T-helper 1 cell treated with Interleukin-12 subunit alpha and Interleukin-12 subunit beta and Interleukin-4 antibody, amounts not matched to agents 30 μg/mL and 1 μg/mL, for 36 hours (primary cell): ENCODE results near the gene KCNAB1.

Experiments
- H3K27ac Mint-ChIP-seq: one replicate; pipeline ENCODE4 v1.8.0; 2021; ENCODE audit warnings: mild to moderate bottlenecking, mixed read lengths
- H3K27me3 Mint-ChIP-seq: one replicate; pipeline ENCODE4 v1.8.0; 2021; ENCODE audit warnings: low read depth, mixed read lengths
- H3K36me3 Mint-ChIP-seq: one replicate; pipeline ENCODE4 v1.8.0; 2021; ENCODE audit warnings: low read depth, mixed read lengths
- H3K4me1 Mint-ChIP-seq: one replicate; pipeline ENCODE4 v1.8.0; 2021; ENCODE audit warnings: low read depth, mixed read lengths
- H3K4me3 Mint-ChIP-seq: one replicate; pipeline ENCODE4 v1.8.0; 2021; ENCODE audit warnings: mild to moderate bottlenecking, moderate library complexity, mixed read lengths
- H3K9me3 Mint-ChIP-seq: one replicate; pipeline ENCODE4 v1.8.0; 2021; ENCODE audit warnings: mixed read lengths

Gene KCNAB1

GRCh38 chr3:156516284-156516683 lies 395.9 kb downstream of the KCNAB1 start:
- H3K36me3 Mint-ChIP-seq, result peaks cover 1% of the 10 kb centered on the region
- no peaks in the 10 kb centered on the region for H3K9me3 Mint-ChIP-seq
- no peak overlapping the region for H3K4me3 Mint-ChIP-seq
- H3K27ac Mint-ChIP-seq, result no peak overlapping the region
- peaks cover 27% of the 10 kb centered on the region for H3K4me1 Mint-ChIP-seq
- H3K27me3 Mint-ChIP-seq, result peaks cover 37% of the 10 kb centered on the region

GRCh38 chr3:156516961-156517360 lies 396.6 kb downstream of the KCNAB1 start:
- H3K27me3 Mint-ChIP-seq, result peaks cover 38% of the 10 kb centered on the region
- H3K4me3 Mint-ChIP-seq, result no peak overlapping the region
- H3K36me3 Mint-ChIP-seq, result peaks cover 1% of the 10 kb centered on the region
- H3K4me1 Mint-ChIP-seq, result peaks cover 20% of the 10 kb centered on the region
- no peaks in the 10 kb centered on the region for H3K9me3 Mint-ChIP-seq
- H3K27ac Mint-ChIP-seq, result no peak overlapping the region

DNA sequence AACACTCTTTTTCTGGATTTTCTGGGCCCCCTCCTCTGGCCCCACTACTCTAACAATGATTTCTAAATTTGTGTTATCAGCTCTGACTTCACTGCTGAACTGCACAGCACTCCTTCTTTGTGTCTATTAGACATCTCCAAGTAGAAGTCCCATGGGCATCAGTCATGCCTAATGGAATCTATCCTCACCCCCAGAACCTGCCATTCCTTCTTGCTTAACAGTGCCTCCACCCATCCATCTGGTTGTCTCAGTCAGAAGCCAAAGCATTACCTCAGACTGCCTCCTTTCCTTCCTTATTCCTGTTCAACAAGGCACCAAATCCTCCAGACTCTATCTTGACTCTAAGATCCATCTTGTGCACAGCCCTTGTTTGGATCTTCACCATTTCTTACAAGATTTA lies 398.3 kb downstream of the KCNAB1 start:
- no peak overlapping the region for H3K27ac Mint-ChIP-seq
- peaks cover 20% of the 10 kb centered on the region for H3K4me1 Mint-ChIP-seq
- peaks cover 51% of the 10 kb centered on the region for H3K27me3 Mint-ChIP-seq
- peaks cover 7% of the 10 kb centered on the region for H3K36me3 Mint-ChIP-seq
- H3K9me3 Mint-ChIP-seq, result no peaks in the 10 kb centered on the region
- H3K4me3 Mint-ChIP-seq, result no peak overlapping the region

GRCh38 chr3:156519758-156520162 lies 399.4 kb downstream of the KCNAB1 start:
- Mint-ChIP-seq H3K27me3 (peaks cover 60% of the 10 kb centered on the region), H3K4me1 (peaks cover 29% of the 10 kb centered on the region), H3K9me3 (no peaks in the 10 kb centered on the region), H3K4me3 (no peak overlapping the region), H3K36me3 (peaks cover 13% of the 10 kb centered on the region), H3K27ac (no peak overlapping the region)

- H3K27me3 Mint-ChIP-seq, result peaks cover 57% of the 10 kb centered on the region
Observed at GRCh38 chr3:156522673-156523072, 402.3 kb downstream of the KCNAB1 start.

DNA sequence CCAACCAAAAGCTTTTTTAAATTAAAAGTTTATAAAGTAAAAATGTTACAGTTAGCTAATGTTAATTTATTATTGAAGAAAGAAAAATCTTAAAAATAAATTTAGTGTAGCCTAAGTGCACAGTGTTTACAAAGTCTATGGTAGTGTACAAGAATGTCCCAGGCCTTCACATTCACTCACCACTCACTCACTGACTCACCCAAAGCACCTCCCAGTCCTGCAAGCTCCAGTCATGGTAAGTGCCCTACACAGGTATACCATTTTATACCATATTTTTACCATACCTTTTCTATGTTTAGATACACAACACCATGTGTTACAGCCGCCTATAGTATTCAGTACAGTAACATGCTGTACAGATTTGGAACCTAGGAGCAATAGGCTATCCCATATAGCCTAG lies 405.4 kb downstream of the KCNAB1 start:
- Mint-ChIP-seq H3K9me3 (no peaks in the 10 kb centered on the region), H3K36me3 (peaks cover 18% of the 10 kb centered on the region), H3K4me1 (peaks cover 18% of the 10 kb centered on the region), H3K4me3 (no peak overlapping the region), H3K27me3 (peaks cover 42% of the 10 kb centered on the region), H3K27ac (no peak overlapping the region)

More at GRCh38 chr3:156522673-156523072, 402.3 kb downstream of the KCNAB1 start:
- no peak overlapping the region for H3K4me3 Mint-ChIP-seq
- no peaks in the 10 kb centered on the region for H3K9me3 Mint-ChIP-seq
- peaks cover 30% of the 10 kb centered on the region for H3K4me1 Mint-ChIP-seq
- H3K36me3 Mint-ChIP-seq, result peaks cover 13% of the 10 kb centered on the region
- no peak overlapping the region for H3K27ac Mint-ChIP-seq

GRCh38 chr3:156527060-156527459 lies 406.7 kb downstream of the KCNAB1 start:
- Mint-ChIP-seq H3K9me3 (no peaks in the 10 kb centered on the region), H3K4me3 (no peak overlapping the region), H3K36me3 (peaks cover 18% of the 10 kb centered on the region), H3K4me1 (peaks cover 16% of the 10 kb centered on the region), H3K27ac (no peak overlapping the region), H3K27me3 (peaks cover 32% of the 10 kb centered on the region)

DNA sequence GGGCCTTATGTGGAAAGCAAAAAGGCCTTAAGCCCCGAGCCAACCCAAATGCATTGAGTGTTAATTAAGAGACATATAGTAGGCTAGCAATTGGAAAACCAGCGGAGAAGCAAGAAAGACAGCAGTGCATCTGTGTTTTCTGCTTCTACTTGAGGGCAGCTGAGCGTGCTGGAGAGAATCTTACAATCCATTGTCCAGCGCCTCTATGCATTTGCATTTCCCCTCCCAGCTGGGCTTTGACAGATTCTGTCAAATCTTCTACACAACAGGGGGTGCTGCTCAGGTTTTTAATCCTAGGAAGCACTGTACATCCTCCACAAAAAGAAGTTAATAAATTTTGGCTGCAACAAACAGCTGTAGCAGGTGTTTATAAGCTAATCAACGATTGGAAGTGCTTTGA lies 410.6 kb downstream of the KCNAB1 start:
- H3K27ac Mint-ChIP-seq, result no peak overlapping the region

DNA sequence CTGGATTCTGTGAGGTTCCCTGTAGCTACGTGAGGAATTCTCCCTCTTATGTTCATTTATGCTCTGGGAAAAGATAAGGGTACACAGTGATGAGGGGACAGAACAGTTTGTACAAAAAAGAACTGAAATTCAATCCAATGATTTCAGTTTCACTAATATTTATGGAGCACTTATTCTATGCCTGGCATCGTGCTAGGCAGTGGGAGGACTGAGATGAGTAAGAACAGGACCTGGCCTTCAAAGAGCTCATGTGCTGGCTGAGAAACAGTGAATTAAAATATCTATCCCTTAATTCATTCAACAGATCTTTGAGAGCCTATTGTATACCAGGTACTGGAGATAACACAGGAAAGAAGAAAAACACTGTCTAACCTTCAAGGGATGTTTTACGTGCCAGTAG lies 412.4 kb downstream of the KCNAB1 start:
- Mint-ChIP-seq H3K9me3 (no peaks in the 10 kb centered on the region), H3K27ac (no peak overlapping the region), H3K4me1 (peaks cover 7% of the 10 kb centered on the region), H3K4me3 (no peak overlapping the region), H3K36me3 (peaks cover 13% of the 10 kb centered on the region), H3K27me3 (peaks cover 8% of the 10 kb centered on the region)

More for the DNA sequence above, 410.6 kb downstream of the KCNAB1 start:
- Mint-ChIP-seq H3K9me3 (no peaks in the 10 kb centered on the region), H3K27me3 (peaks cover 11% of the 10 kb centered on the region), H3K36me3 (peaks cover 11% of the 10 kb centered on the region), H3K4me3 (no peak overlapping the region), H3K4me1 (peaks cover 4% of the 10 kb centered on the region)

DNA sequence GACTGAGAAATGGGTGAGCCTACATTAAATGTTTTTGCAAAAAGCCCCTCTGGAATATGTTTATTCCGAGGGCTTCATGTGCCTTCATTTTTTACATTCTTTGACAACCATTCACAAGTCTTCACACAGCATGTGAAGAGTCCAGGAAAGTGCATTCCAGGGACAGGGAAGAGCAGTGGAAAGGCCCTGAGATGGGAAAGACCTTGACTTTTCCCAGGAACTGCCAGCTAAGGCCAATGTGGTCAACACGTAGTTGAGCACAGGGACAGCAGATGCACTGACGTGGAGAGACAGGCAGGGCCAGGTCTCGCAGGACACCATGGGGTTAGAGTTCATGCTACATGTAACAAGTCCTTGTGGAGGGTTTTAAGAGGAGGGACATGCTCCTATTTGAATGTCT lies 412.8 kb downstream of the KCNAB1 start:
- Mint-ChIP-seq H3K4me3 (no peak overlapping the region), H3K27me3 (peaks cover 7% of the 10 kb centered on the region), H3K27ac (no peak overlapping the region), H3K4me1 (peaks cover 7% of the 10 kb centered on the region), H3K36me3 (peaks cover 10% of the 10 kb centered on the region), H3K9me3 (no peaks in the 10 kb centered on the region)

DNA sequence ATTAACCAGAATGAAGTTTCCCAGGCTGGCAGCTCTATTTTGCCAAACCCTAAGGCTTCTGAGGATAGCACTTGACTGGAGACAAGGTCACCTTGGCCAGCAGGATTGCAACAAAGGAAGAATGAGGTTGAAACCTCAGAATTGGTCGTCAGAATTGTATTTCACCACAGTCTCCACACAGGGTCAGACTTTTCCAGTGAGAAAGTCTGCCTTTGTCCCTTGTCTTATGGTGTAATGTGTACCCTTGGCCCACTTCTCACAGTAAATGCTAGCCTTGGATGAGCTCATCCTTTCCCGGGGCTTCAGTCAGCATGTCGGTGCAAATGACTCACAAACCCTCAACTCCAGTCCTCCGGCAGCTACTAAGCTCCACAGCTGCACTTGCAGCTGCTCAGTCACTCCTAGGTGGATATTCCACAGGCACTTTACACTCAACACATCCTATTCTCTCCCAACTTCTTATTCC lies 414.8 kb downstream of the KCNAB1 start:
- Mint-ChIP-seq H3K4me3 (no peak overlapping the region), H3K4me1 (peaks cover 7% of the 10 kb centered on the region), H3K27me3 (no peaks in the 10 kb centered on the region), H3K9me3 (no peaks in the 10 kb centered on the region), H3K36me3 (peaks cover 11% of the 10 kb centered on the region), H3K27ac (no peak overlapping the region)

GRCh38 chr3:156535798-156536197 lies 415.4 kb downstream of the KCNAB1 start:
- Mint-ChIP-seq H3K36me3 (peaks cover 12% of the 10 kb centered on the region), H3K4me1 (peaks cover 7% of the 10 kb centered on the region), H3K9me3 (no peaks in the 10 kb centered on the region), H3K27me3 (no peaks in the 10 kb centered on the region), H3K27ac (no peak overlapping the region), H3K4me3 (no peak overlapping the region)

DNA sequence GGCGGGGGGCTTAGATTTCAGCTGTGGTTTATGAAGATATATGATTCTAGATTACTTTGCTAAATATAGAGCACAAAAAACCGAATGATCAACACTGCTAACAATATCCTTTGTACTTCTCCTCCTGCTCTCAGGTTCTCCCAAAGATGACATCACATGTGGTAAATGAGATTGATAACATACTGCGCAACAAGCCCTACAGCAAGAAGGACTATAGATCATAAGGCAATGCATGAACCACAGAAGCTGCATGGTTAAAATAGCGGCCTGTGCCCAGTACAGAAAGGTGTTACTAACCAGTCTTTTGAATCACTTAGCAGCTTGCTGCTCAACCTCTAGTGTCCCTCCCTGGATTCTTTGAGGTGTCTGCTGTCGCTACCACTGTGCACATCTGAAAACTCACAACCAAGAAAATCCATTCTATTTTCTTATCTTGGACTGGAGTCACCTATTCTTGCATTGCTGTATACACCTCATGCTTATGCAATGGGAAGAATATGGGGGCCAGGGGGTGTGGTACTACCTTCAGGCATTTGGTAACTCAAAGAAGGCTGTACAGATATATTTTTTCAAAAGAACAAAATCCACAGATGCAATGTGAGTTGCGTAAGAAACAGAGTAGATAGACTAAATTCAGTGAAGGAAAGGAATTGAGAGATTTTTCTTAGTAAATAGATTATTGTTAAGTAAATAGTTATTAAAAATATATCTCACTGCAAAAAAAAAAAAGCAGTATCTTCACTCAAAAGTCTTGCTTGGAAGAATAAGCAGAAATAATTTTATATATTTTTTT lies 416.3 kb downstream of the KCNAB1 start:
- H3K27ac Mint-ChIP-seq, result no peak overlapping the region
- no peaks in the 10 kb centered on the region for H3K9me3 Mint-ChIP-seq
- H3K36me3 Mint-ChIP-seq, result peaks cover 15% of the 10 kb centered on the region
- peaks cover 7% of the 10 kb centered on the region for H3K4me1 Mint-ChIP-seq
- no peak overlapping the region for H3K4me3 Mint-ChIP-seq
- H3K27me3 Mint-ChIP-seq, result no peaks in the 10 kb centered on the region

DNA sequence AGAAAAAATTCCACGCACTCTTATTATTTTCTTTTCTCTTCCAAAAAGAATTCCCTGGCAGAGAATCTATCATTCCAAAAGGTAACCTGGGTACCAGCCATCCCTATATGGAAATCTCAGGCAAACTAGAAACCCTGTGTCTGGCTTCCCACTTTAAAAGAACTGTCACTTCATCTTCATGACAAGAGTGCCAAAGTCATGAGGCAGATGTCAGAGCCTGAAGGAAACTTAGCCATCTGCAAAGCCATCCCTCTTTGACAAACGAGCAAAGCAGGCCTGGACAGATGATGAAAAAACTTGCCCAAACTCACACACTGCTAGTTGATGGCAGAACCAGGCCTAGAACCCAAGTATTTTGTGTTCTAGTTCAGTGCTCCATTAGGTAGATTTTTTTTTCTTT lies 418.7 kb downstream of the KCNAB1 start:
- Mint-ChIP-seq H3K36me3 (peaks cover 15% of the 10 kb centered on the region), H3K9me3 (no peaks in the 10 kb centered on the region), H3K27me3 (no peaks in the 10 kb centered on the region), H3K27ac (no peak overlapping the region), H3K4me3 (no peak overlapping the region), H3K4me1 (peaks cover 7% of the 10 kb centered on the region)

DNA sequence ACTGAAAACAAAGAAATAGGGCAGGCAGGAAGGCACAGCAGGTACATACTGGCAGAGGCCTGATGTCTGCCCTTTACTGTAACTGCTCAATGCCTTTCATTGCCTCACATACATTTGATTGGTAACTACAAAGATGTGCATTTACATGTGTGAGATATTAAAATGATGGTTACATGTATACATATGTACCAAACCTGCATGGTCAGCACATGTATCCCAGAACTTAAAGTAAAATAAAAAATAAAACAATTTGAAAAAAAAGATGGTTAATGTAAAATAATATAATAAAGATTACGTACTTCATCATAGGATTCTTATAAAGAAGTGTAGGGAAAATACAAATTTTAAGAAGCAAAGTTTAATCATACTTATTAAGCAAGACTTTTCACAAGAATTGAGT lies 419.4 kb downstream of the KCNAB1 start:
- Mint-ChIP-seq H3K36me3 (peaks cover 17% of the 10 kb centered on the region), H3K27ac (no peak overlapping the region), H3K9me3 (no peaks in the 10 kb centered on the region), H3K27me3 (no peaks in the 10 kb centered on the region), H3K4me1 (peaks cover 7% of the 10 kb centered on the region), H3K4me3 (no peak overlapping the region)
